K562 (cell line): ENCODE measurements around the gene ARFGEF2. TPM values are rescaled to one million over a fixed set of nuclear protein-coding genes. Genes with fewer than 3 reads are reported as not detected.

Experiments used
- CBFA2T3 ChIP-seq: fragments of 450-650 bp; IDR thresholded peaks from 2 replicates; pipeline ENCODE4 v1.6.1; 2017
- DACH1 ChIP-seq: fragments of 450-650 bp; IDR thresholded peaks from 2 replicates; pipeline ENCODE4 v1.6.1; 2018; ENCODE audit not compliant: partially characterized antibody
- ESRRA ChIP-seq: fragments of 450-650 bp; IDR thresholded peaks from 2 replicates; pipeline ENCODE4 v1.6.1; 2014; ENCODE audit warnings: low read depth, mild to moderate bottlenecking, moderate library complexity, borderline replicate concordance
- FOSL1 ChIP-seq: fragments of 200-800 bp; sonication (Bioruptor generic); conservative IDR thresholded peaks from 2 replicates; pipeline ENCODE4 v1.6.1; 2016; ENCODE audit warnings: missing genetic modification characterization, missing compliant biosample characterization
- FOXA3 ChIP-seq, 2 experiments: fragments of 450-650 bp in 1 of 2; sonication (generic) in 1 of 2; formaldehyde crosslinking; IDR thresholded peaks in 1 of 2; conservative IDR thresholded peaks in 1 of 2; 2 replicates each; pipeline versions ENCODE4 v1.4.0 to v1.8.0; 2020 to 2022; ENCODE audit warnings: mild to moderate bottlenecking in 2 of 2, missing genetic modification reagents in 1 of 2
- KLF13 ChIP-seq: fragments of 450-650 bp; IDR thresholded peaks from 2 replicates; pipeline ENCODE4 v1.6.1; 2016; ENCODE audit warnings: missing genetic modification characterization, low read depth, mild to moderate bottlenecking, missing compliant biosample characterization, moderate library complexity, borderline replicate concordance
- MBD1 ChIP-seq: fragments of 250-450 bp; sonication (Bioruptor Pico); IDR thresholded peaks from 2 replicates; pipeline ENCODE4 v1.8.0; 2022; ENCODE audit warnings: inconsistent platforms
- RBM25 ChIP-seq: fragments of 200-400 bp; formaldehyde crosslinking; IDR thresholded peaks from 2 replicates; pipeline ENCODE4 v1.6.1; 2018; ENCODE audit warnings: low read length, low read depth, moderate library complexity; ENCODE audit not compliant: severe bottlenecking
- SNIP1 ChIP-seq: fragments of 450-650 bp; IDR thresholded peaks from 2 replicates; pipeline ENCODE4 v1.7.1; 2017; ENCODE audit warnings: low read depth, mild to moderate bottlenecking
- SPI1 ChIP-seq: IDR thresholded peaks from 2 replicates; pipeline ENCODE4 v1.6.1; 2011; ENCODE audit warnings: low read depth, low read length, control low read depth, borderline replicate concordance
- TRIM28 ChIP-seq: fragments of 450-650 bp; IDR thresholded peaks from 2 replicates; pipeline ENCODE4 v1.6.1; 2017
- ZBTB7A ChIP-seq: IDR thresholded peaks from 2 replicates; pipeline ENCODE4 v1.6.1; 2011; ENCODE audit warnings: low read depth, mild to moderate bottlenecking, low read length, moderate library complexity, borderline replicate concordance; ENCODE audit not compliant: control insufficient read depth
- polyA plus RNA-seq, 8 experiments: library from polyadenylated mRNA; depleted of rRNA in 4 of 8; stranded (reverse) in 5 of 8; unstranded in 3 of 8; fragments of >200 nt; fragmentation: Nextera tagmentation in 2 of 8; fragmentation: Illumina TruSeq in 1 of 8; extraction: Ambion mirVana in 2 of 8; extraction: Trizol in 1 of 8; gene quantifications; 2 replicates each; pipeline versions ENCODE4 v1.2.1 to v1.2.3, GENCODE V29; 2011 to 2014; ENCODE audit warnings: inconsistent platforms in 1 of 8, missing spikeins in 1 of 8
- total RNA-seq, 7 experiments: library from RNA; depleted of rRNA in 6 of 7; stranded (reverse); fragments of >200 nt in 6 of 7; fragmentation: Illumina TruSeq in 2 of 7; extraction: Trizol in 2 of 7; gene quantifications; 2 replicates each; pipeline versions ENCODE4 v1.2.1 to v1.2.3, GENCODE V29; 2011 to 2021; ENCODE audit warnings: low replicate concordance in 1 of 7
- TF ChIP-seq, protein P1 (sequence below), 2 experiments: fragments of 450-650 bp in 1 of 2; sonication (generic) in 1 of 2; formaldehyde crosslinking in 1 of 2; IDR thresholded peaks; 2 replicates each; pipeline versions ENCODE4 v1.7.1 to v1.9.0; 2016 to 2022; ENCODE audit warnings: inconsistent platforms in 1 of 2, mild to moderate bottlenecking in 1 of 2, missing genetic modification reagents in 1 of 2

Gene ARFGEF2
- total and polyA plus RNA-seq, 9 of the 15 experiments (the other 6 are each of a cell fraction or from before 2014, with no cell fraction given): 4.2 to 18.8 (median 13.7) TPM

GRCh38 chr20:48949304-48950170, 28.0 kb downstream of the ARFGEF2 start (continued):
- TF ChIP-seq ZBTB7A (no peak), FOSL1 (tag) (no peak), SNIP1 (no peak), SPI1 (0 out of 2 replicates have a peak, but pooled peaks have one; percentile 7), MBD1 (CRISPR knock-in tag) (no peak), TRIM28 (no peak), ESRRA (no peak), FOXA3 (CRISPR knock-in tag; conservative IDR thresholded peaks at IDR 0.05 in 1 of 2, IDR thresholded peaks at IDR 0.05 in 1 of 2) (no peak), DACH1 (no peak), RBM25 (no peak), CBFA2T3 (peak; percentile 69), KLF13 (tag) (no peak)
- TF ChIP-seq, protein P1, sequence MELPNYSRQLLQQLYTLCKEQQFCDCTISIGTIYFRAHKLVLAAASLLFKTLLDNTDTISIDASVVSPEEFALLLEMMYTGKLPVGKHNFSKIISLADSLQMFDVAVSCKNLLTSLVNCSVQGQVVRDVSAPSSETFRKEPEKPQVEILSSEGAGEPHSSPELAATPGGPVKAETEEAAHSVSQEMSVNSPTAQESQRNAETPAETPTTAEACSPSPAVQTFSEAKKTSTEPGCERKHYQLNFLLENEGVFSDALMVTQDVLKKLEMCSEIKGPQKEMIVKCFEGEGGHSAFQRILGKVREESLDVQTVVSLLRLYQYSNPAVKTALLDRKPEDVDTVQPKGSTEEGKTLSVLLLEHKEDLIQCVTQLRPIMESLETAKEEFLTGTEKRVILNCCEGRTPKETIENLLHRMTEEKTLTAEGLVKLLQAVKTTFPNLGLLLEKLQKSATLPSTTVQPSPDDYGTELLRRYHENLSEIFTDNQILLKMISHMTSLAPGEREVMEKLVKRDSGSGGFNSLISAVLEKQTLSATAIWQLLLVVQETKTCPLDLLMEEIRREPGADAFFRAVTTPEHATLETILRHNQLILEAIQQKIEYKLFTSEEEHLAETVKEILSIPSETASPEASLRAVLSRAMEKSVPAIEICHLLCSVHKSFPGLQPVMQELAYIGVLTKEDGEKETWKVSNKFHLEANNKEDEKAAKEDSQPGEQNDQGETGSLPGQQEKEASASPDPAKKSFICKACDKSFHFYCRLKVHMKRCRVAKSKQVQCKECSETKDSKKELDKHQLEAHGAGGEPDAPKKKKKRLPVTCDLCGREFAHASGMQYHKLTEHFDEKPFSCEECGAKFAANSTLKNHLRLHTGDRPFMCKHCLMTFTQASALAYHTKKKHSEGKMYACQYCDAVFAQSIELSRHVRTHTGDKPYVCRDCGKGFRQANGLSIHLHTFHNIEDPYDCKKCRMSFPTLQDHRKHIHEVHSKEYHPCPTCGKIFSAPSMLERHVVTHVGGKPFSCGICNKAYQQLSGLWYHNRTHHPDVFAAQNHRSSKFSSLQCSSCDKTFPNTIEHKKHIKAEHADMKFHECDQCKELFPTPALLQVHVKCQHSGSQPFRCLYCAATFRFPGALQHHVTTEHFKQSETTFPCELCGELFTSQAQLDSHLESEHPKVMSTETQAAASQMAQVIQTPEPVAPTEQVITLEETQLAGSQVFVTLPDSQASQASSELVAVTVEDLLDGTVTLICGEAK (IDR thresholded peaks at IDR 0.05): no peak
- TF ChIP-seq, protein P1 (CRISPR knock-in tag; IDR thresholded peaks at IDR 0.05): no peak
- TF ChIP-seq, all 486 proteins: peak for 7
